ENCODE data around the gene SNX20.

SNX20 gene

GRCh38 chr16:50681021-50681885 is at the start of gene SNX20:
SNX20 (minus strand) TSS chr16:50681312; CDS start chr16:50677526, 3,786 bp downstream.
- no peak within 1 kb of the TSS for H3K27ac ChIP-seq
- TF ChIP-seq CTCF (conservative IDR thresholded peaks at IDR 0.05): no peak

GRCh38 chr16:50724306-50724705 is 43.2 kb upstream of the SNX20 start:
- no peak for TF ChIP-seq CTCF (conservative IDR thresholded peaks at IDR 0.05)
- H3K27ac ChIP-seq: no peak overlapping the region

DNA sequence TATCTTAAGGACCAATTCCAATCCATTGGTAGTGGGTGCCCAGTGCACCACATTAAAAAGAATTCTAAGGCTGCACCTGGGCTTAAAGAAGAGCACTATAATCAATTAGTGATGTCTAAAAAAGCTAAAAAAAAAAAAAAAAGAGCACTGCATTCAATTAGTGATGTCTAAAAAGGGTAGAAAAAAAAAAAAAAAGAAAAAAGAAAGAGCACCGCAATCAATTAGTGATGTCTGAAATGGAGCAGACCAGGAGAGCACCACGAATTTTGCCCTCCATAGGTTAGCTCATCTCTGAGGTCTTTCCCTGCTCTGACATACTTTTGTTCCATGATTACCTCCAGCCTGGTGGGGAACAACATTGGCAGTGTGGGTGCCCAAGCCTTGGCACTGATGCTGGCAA is 41.8 kb upstream of the SNX20 start:
- no peak overlapping the region for H3K27ac ChIP-seq
- TF ChIP-seq CTCF (conservative IDR thresholded peaks at IDR 0.05): no peak

DNA sequence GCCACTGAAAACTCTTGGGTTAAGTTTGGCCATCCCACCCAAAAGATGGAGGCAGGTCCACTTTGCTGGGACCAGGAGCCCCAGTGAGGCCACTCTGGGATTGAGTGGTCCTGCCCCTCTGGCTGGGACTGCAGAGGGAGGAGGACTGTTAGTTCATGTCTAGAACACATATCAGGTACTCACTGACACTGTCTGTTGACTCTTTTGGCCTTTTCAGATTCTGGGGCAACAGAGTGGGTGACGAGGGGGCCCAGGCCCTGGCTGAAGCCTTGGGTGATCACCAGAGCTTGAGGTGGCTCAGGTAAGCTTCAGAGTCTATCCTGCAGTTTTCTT is 41.3 kb upstream of the SNX20 start:
- no peak for TF ChIP-seq CTCF (conservative IDR thresholded peaks at IDR 0.05)
- no peak overlapping the region for H3K27ac ChIP-seq

- no peak for TF ChIP-seq CTCF (conservative IDR thresholded peaks at IDR 0.05)
- H3K27ac ChIP-seq: no peak overlapping the region
Measured at GRCh38 chr16:50721549-50722404, 40.7 kb upstream of the SNX20 start.

DNA sequence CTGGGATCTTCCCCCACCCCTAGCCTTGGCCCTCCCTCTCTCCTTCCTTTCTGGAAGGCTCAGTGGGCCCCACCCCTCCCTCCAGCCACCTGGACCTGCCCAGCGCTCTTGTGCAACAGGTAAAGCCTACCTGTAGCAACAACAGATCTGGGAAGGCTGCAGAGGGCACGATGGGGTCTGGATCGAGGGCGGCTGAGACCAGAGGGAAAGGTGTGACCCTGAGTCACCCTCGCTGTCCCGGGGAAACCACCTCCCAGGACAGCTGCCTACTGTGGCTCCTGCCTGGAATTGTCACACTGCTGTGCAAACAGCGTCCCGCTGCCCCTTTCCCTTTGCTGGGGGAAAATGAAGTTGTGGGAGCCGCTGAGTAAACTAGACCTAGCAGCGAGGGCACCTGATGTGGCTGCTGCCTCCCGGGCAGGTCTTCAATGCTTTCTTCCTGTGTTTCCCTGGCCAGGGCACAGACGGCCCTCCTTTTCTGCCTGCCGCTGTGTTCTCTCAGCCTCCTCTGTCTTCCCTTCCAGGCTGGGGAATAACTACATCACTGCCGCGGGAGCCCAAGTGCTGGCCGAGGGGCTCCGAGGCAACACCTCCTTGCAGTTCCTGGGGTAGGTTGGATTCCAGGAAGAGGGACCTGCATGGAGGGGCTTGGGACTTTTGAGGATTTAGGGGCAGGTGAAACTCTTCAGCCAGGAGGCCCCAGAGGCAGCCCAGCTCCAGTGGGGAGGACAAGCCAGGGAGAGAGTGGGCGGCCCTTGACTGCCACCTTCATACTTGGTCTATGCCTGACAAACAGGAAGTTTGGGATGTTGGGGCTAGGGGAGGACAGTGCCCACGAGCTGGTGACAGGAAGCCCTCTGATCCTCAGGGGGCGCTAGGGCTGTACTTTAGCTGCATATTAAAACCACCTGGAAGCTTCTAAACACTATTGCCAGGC is 38.6 kb upstream of the SNX20 start:
- TF ChIP-seq CTCF (conservative IDR thresholded peaks at IDR 0.05): no peak
- no peak overlapping the region for H3K27ac ChIP-seq
